Measurements from ENCODE around the gene BACE1-AS. TPM values are rescaled to one million over a fixed set of nuclear protein-coding genes. Genes with fewer than 3 reads are reported as not detected.

Gene BACE1-AS
- total RNA-seq, 1 experiment from 2014 or later: 13.7 TPM

DNA sequence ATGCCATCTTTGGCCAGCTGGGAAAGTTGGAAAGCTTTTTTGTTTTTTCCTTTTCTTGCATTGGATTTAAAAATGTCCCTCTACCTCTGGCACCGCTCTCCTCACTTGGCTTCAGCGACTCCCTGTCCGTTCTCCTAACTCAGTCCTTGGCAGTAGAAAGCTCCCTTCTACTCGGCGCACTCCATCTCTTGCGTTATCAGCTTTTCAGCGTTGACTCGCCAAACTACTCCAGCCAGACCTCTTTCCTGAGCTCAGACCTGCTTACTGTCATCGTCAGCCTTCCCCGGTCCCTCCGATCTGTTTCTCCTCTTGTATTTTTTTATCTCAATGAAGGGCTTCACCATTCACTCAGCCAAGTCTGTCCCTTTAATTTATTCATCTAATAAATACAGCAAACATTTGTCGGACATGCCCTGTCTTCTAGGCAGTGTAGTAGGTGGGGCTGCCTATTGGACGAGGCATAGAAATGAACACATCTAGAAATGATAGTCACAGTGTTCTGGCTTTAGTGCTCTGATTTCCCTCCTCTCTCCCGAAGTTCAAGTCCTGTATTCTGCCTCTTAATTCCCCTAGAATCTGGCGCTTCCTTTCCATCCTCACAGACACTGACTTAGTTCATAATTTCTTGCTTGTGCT lies 37.3 kb downstream of the BACE1-AS start:
- ChIA-PET CTCF (no interaction called here), POLR2A (ENCODE audit: low non-redundant PET) (interaction anchor here (0.6 kb wide), 1 partner anchor 32 kb away, joined by 30 read pairs; no protein-coding TSS in a partner anchor)
- peaks cover 7% of the 10 kb centered on the region for H3K4me1 ChIP-seq (ENCODE audit: insufficient read depth, low read length, poor library complexity, severe bottlenecking)
- H3K27me3 ChIP-seq (replicated peaks; ENCODE audit: insufficient read depth, low read depth, low read length, poor library complexity): no peaks in the 10 kb centered on the region
- no peaks in the 10 kb centered on the region for H3K9me3 ChIP-seq (ENCODE audit: low read depth, low read length, poor library complexity, severe bottlenecking)
- H3K4me3 ChIP-seq (ENCODE audit: low read depth, low read length, poor library complexity, severe bottlenecking): peak overlapping the region; percentile 65
- H3K36me3 ChIP-seq (ENCODE audit: insufficient read depth, low read length, poor library complexity, severe bottlenecking): no peaks in the 10 kb centered on the region
- no TSS peak for BruUV-seq (replicated peaks)
- intact Hi-C loops (cut with micrococcal nuclease; ENCODE audit: unreplicated experiment): no loop called here
- no peak for TF ChIP-seq CTCF (conservative IDR thresholded peaks at IDR 0.05; ENCODE audit: low read depth, low read length)
- no peak for TF ChIP-seq EZH2 (IDR thresholded peaks at IDR 0.05; ENCODE audit: borderline replicate concordance, low read depth, low read length, poor library complexity, severe bottlenecking)
- peak overlapping the region; percentile 78 for H3K27ac ChIP-seq (ENCODE audit: low read depth, low read length, poor library complexity, severe bottlenecking)
- no peak for DNase-seq (ENCODE audit: low spot score)

DNA sequence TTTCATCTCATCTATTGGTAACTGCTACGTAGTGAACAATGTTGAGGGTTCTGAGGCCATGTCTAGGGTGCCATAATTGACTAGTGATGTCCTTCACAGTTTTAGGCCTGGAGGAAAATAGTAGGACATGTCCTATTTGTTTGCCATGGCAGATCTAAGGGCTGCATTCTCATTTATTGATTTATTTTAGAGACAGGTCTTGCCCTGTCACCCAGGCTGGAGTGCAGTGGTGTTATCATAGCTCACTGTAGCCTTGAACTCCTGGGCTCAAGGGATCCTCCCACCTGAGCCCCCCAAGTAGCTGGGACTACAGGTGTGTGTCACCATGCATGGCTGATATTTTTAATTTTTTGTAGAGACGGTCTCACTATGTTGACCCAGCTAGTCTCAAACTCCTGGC lies 41.7 kb downstream of the BACE1-AS start:
- intact Hi-C loops (cut with micrococcal nuclease; ENCODE audit: unreplicated experiment): no loop called here
- H3K9me3 ChIP-seq (ENCODE audit: low read depth, low read length, poor library complexity, severe bottlenecking): no peaks in the 10 kb centered on the region
- H3K27me3 ChIP-seq (replicated peaks; ENCODE audit: insufficient read depth, low read depth, low read length, poor library complexity): no peaks in the 10 kb centered on the region
- H3K27ac ChIP-seq (ENCODE audit: low read depth, low read length, poor library complexity, severe bottlenecking): no peak overlapping the region
- CTCF ChIA-PET: no interaction called here
- H3K36me3 ChIP-seq (ENCODE audit: insufficient read depth, low read length, poor library complexity, severe bottlenecking): no peaks in the 10 kb centered on the region
- no peak for DNase-seq (ENCODE audit: low spot score)
- H3K4me1 ChIP-seq (ENCODE audit: insufficient read depth, low read length, poor library complexity, severe bottlenecking): peaks cover 7% of the 10 kb centered on the region
- no peak overlapping the region for H3K4me3 ChIP-seq (ENCODE audit: low read depth, low read length, poor library complexity, severe bottlenecking)
- no TSS peak for BruUV-seq (replicated peaks)
- POLR2A ChIA-PET (ENCODE audit: low non-redundant PET): no interaction called here
- TF ChIP-seq CTCF (conservative IDR thresholded peaks at IDR 0.05; ENCODE audit: low read depth, low read length) (no peak), EZH2 (IDR thresholded peaks at IDR 0.05; ENCODE audit: borderline replicate concordance, low read depth, low read length, poor library complexity, severe bottlenecking) (no peak)

GRCh38 chr11:117333917-117334316 lies 42.8 kb downstream of the BACE1-AS start:
- H3K27ac ChIP-seq (ENCODE audit: low read depth, low read length, poor library complexity, severe bottlenecking): no peak overlapping the region
- DNase-seq (ENCODE audit: low spot score): no peak
- TF ChIP-seq EZH2 (IDR thresholded peaks at IDR 0.05; ENCODE audit: borderline replicate concordance, low read depth, low read length, poor library complexity, severe bottlenecking) (no peak), CTCF (conservative IDR thresholded peaks at IDR 0.05; ENCODE audit: low read depth, low read length) (no peak)
- ChIA-PET POLR2A (ENCODE audit: low non-redundant PET) (no interaction called here), CTCF (no interaction called here)
- BruUV-seq (replicated peaks): no TSS peak
- H3K9me3 ChIP-seq (ENCODE audit: low read depth, low read length, poor library complexity, severe bottlenecking): no peaks in the 10 kb centered on the region
- H3K36me3 ChIP-seq (ENCODE audit: insufficient read depth, low read length, poor library complexity, severe bottlenecking): no peaks in the 10 kb centered on the region
- intact Hi-C loops (cut with micrococcal nuclease; ENCODE audit: unreplicated experiment): no loop called here
- peaks cover 2% of the 10 kb centered on the region for H3K4me1 ChIP-seq (ENCODE audit: insufficient read depth, low read length, poor library complexity, severe bottlenecking)
- H3K27me3 ChIP-seq (replicated peaks; ENCODE audit: insufficient read depth, low read depth, low read length, poor library complexity): no peaks in the 10 kb centered on the region
- H3K4me3 ChIP-seq (ENCODE audit: low read depth, low read length, poor library complexity, severe bottlenecking): no peak overlapping the region

Measured in A673 (cell line).